H9 (cell line): ENCODE data around the gene EIF5A. TPM values are rescaled to one million over a fixed set of nuclear protein-coding genes. Genes with fewer than 3 reads are reported as not detected.

Experiments used
- DNase-seq: peaks from one replicate; pipeline ENCODE4 v3.0.0-alpha.2; 2017
- H2AFZ ChIP-seq: one replicate; pipeline ENCODE4 v1.6.1; 2013; ENCODE audit warnings: mild to moderate bottlenecking, low read length, control low read depth, moderate library complexity
- H2AK5ac ChIP-seq: 2 replicates; pipeline ENCODE4 v1.6.1; 2013; ENCODE audit warnings: low read length, control low read depth, mixed read lengths; ENCODE audit not compliant: insufficient read length
- H2BK120ac ChIP-seq: one replicate; pipeline ENCODE4 v1.6.1; 2013; ENCODE audit warnings: low read depth, mild to moderate bottlenecking, low read length, control low read depth, inconsistent platforms; ENCODE audit not compliant: poor library complexity, severe bottlenecking
- H2BK12ac ChIP-seq: 2 replicates; pipeline ENCODE4 v1.6.1; 2013; ENCODE audit warnings: low read length, control low read depth, mixed read lengths, low read depth; ENCODE audit not compliant: insufficient read length
- H2BK15ac ChIP-seq: 2 replicates; pipeline ENCODE4 v1.6.1; 2013; ENCODE audit warnings: low read depth, low read length, control low read depth
- H2BK20ac ChIP-seq: one replicate; pipeline ENCODE4 v1.6.1; 2013; ENCODE audit warnings: low read depth, mild to moderate bottlenecking, low read length, control low read depth, inconsistent platforms; ENCODE audit not compliant: poor library complexity, severe bottlenecking
- H2BK5ac ChIP-seq: 2 replicates; pipeline ENCODE4 v1.6.1; 2013; ENCODE audit warnings: low read length, control low read depth, mixed read lengths; ENCODE audit not compliant: insufficient read length
- H3K14ac ChIP-seq: 2 replicates; pipeline ENCODE4 v1.6.1; 2013; ENCODE audit warnings: low read length, control low read depth; ENCODE audit not compliant: insufficient read depth
- H3K18ac ChIP-seq: 2 replicates; pipeline ENCODE4 v1.6.1; 2013; ENCODE audit warnings: low read depth, mild to moderate bottlenecking, mixed read lengths, low read length, control low read depth; ENCODE audit not compliant: insufficient read length
- H3K23ac ChIP-seq: 2 replicates; pipeline ENCODE4 v1.6.1; 2013; ENCODE audit warnings: low read length, control low read depth, mixed read lengths, low read depth; ENCODE audit not compliant: insufficient read length
- H3K23me2 ChIP-seq: 2 replicates; pipeline ENCODE4 v1.6.1; 2013; ENCODE audit warnings: low read depth, mild to moderate bottlenecking, mixed read lengths, low read length, control low read depth; ENCODE audit not compliant: insufficient read length, poor library complexity, severe bottlenecking
- H3K27ac ChIP-seq: 2 replicates; pipeline ENCODE4 v1.5.1; 2013; ENCODE audit warnings: low read length, control low read depth, mixed read lengths, low read depth; ENCODE audit not compliant: insufficient read length
- H3K27me3 ChIP-seq: 2 replicates; pipeline ENCODE4 v1.6.1; 2013; ENCODE audit warnings: low read length, control low read depth, inconsistent platforms; ENCODE audit not compliant: insufficient read depth
- H3K4ac ChIP-seq: 2 replicates; pipeline ENCODE4 v1.6.1; 2013; ENCODE audit warnings: low read depth, mild to moderate bottlenecking, control low read depth, inconsistent platforms, low read length, moderate library complexity
- H3K4me1 ChIP-seq: 2 replicates; pipeline ENCODE4 v1.6.1; 2013; ENCODE audit warnings: low read length, control low read depth, inconsistent platforms; ENCODE audit not compliant: insufficient read depth
- H3K4me2 ChIP-seq: 2 replicates; pipeline ENCODE4 v1.6.1; 2013; ENCODE audit warnings: low read length, control low read depth, mixed read lengths; ENCODE audit not compliant: insufficient read length, insufficient read depth
- H3K56ac ChIP-seq: 2 replicates; pipeline ENCODE4 v1.6.1; 2013; ENCODE audit warnings: low read depth, mild to moderate bottlenecking, mixed read lengths, low read length, control low read depth; ENCODE audit not compliant: insufficient read length
- H3K79me1 ChIP-seq: 2 replicates; pipeline ENCODE4 v1.6.1; 2013; ENCODE audit warnings: low read depth, mild to moderate bottlenecking, moderate library complexity, low read length, control low read depth, inconsistent platforms; ENCODE audit not compliant: insufficient read depth, poor library complexity, severe bottlenecking
- H3K79me2 ChIP-seq: 2 replicates; pipeline ENCODE4 v1.6.1; 2013; ENCODE audit warnings: low read length, control low read depth, inconsistent platforms; ENCODE audit not compliant: insufficient read depth
- H3K9ac ChIP-seq: 2 replicates; pipeline ENCODE4 v1.6.1; 2013; ENCODE audit warnings: low read length, control low read depth, mixed read lengths; ENCODE audit not compliant: insufficient read length; ENCODE audit errors: extremely low read depth
- H3K9me3 ChIP-seq: one replicate; pipeline ENCODE4 v1.6.1; 2013; ENCODE audit warnings: low read depth, low read length, inconsistent platforms; ENCODE audit not compliant: control insufficient read depth
- H3T11ph ChIP-seq: one replicate; pipeline ENCODE4 v1.6.1; 2013; ENCODE audit warnings: mild to moderate bottlenecking, low read length, control low read depth, inconsistent platforms
- H4K20me1 ChIP-seq: one replicate; pipeline ENCODE4 v1.6.1; 2013; ENCODE audit not compliant: control insufficient read depth, insufficient read length, insufficient read depth
- H4K5ac ChIP-seq: 2 replicates; pipeline ENCODE4 v1.6.1; 2013; ENCODE audit warnings: low read depth, mild to moderate bottlenecking, mixed read lengths, low read length, control low read depth; ENCODE audit not compliant: insufficient read length
- H4K8ac ChIP-seq: replicated peaks from 2 replicates; pipeline ENCODE4 v1.6.1; 2013; ENCODE audit warnings: low read length, control low read depth, mixed read lengths, low read depth; ENCODE audit not compliant: insufficient read length
- H4K91ac ChIP-seq: 2 replicates; pipeline ENCODE4 v1.6.1; 2013; ENCODE audit warnings: low read depth, mild to moderate bottlenecking, moderate library complexity, mixed read lengths, low read length, control low read depth; ENCODE audit not compliant: insufficient read length
- H3K27ac Mint-ChIP-seq, 3 experiments: 2 replicates in 2 of 3; 3 replicates in 1 of 3; pipeline ENCODE4 v1.8.0; 2020 to 2021; ENCODE audit warnings: mixed read lengths in 3 of 3, mild to moderate bottlenecking in 1 of 3, moderate library complexity in 1 of 3
- H3K27me3 Mint-ChIP-seq: 2 replicates; pipeline ENCODE4 v1.8.0; 2021; ENCODE audit warnings: low read depth, mild to moderate bottlenecking, moderate library complexity, mixed read lengths
- H3K36me3 Mint-ChIP-seq, 3 experiments: 2 replicates in 2 of 3; 3 replicates in 1 of 3; pipeline ENCODE4 v1.8.0; 2020 to 2021; ENCODE audit warnings: low read depth in 3 of 3, mixed read lengths in 3 of 3; ENCODE audit not compliant: insufficient read depth in 1 of 3
- H3K4me1 Mint-ChIP-seq, 2 experiments: 2 replicates each; pipeline ENCODE4 v1.8.0; 2020; ENCODE audit warnings: mixed read lengths in 2 of 2
- H3K4me3 Mint-ChIP-seq, 2 experiments: 2 replicates in 1 of 2; 3 replicates in 1 of 2; pipeline ENCODE4 v1.8.0; 2020 to 2021; ENCODE audit warnings: mild to moderate bottlenecking in 2 of 2, mixed read lengths in 2 of 2, moderate library complexity in 1 of 2
- H3K9me3 Mint-ChIP-seq, 2 experiments: 2 replicates in 1 of 2; 3 replicates in 1 of 2; pipeline ENCODE4 v1.8.0; 2020; ENCODE audit warnings: mild to moderate bottlenecking in 2 of 2, mixed read lengths in 2 of 2, moderate library complexity in 1 of 2
- CTCF ChIP-seq: fragments of 200-600 bp; sonication (generic); conservative IDR thresholded peaks from 3 replicates; pipeline ENCODE4 v1.8.0; 2021; ENCODE audit warnings: antibody characterized with exemption, mild to moderate bottlenecking
- WGBS: extraction: QIAGEN DNeasy Blood & Tissue Kit; methylation state at CpG from one replicate; pipeline ENCODE4 v1.1.7; 2013; ENCODE audit warnings: missing lambda C conversion rate, low lambda C conversion rate, mixed read lengths; ENCODE audit not compliant: insufficient read length; ENCODE audit errors: extremely low coverage; 5-methylcytosine and 5-hydroxymethylcytosine counted together
- total RNA-seq: library from RNA; stranded (reverse); gene quantifications from 2 replicates; pipeline ENCODE4 v1.2.1, GENCODE V29; 2021

The EIF5A gene
- total RNA-seq, 1 experiment from 2014 or later, result 978 TPM

GRCh38 chr17:7355573-7355972 lies 48.1 kb downstream of the EIF5A start:
- Histone ChIP-seq H3K14ac (no peak overlapping the region), H4K8ac (no peak overlapping the region), H2BK12ac (no peak overlapping the region), H2BK5ac (no peak overlapping the region), H3K79me2 (no peaks in the 10 kb centered on the region; the same call in 1 of the 2 replicates), H2BK15ac (no peak overlapping the region), H3K23ac (no peak overlapping the region), H4K91ac (no peak overlapping the region), H4K20me1 (no peaks in the 10 kb centered on the region), H3K4me2 (no peak overlapping the region), H2BK20ac (no peak overlapping the region), H3K79me1 (no peaks in the 10 kb centered on the region), H2BK120ac (no peak overlapping the region), H3K4ac (no peak overlapping the region), H3T11ph (no peak overlapping the region), H2AK5ac (no peak overlapping the region), H3K4me1 (no peaks in the 10 kb centered on the region), H4K5ac (no peak overlapping the region), H3K27ac (no peak overlapping the region), H2AFZ (no peak overlapping the region), H3K27me3 (no peaks in the 10 kb centered on the region), H3K9ac (no peak overlapping the region), H3K9me3 (no peaks in the 10 kb centered on the region), H3K18ac (no peak overlapping the region), H3K56ac (no peak overlapping the region), H3K23me2 (peaks cover 6% of the 10 kb centered on the region)
- TF ChIP-seq CTCF, result no peak
- no CpG with 5 or more reads among the region's 8 CpGs for WGBS
- H3K27ac Mint-ChIP-seq, result no peak overlapping the region
- DNase-seq, result no peak
- no peaks in the 10 kb centered on the region for H3K9me3 Mint-ChIP-seq
- no peak overlapping the region; a peak in 1 of 5 replicates for H3K4me3 Mint-ChIP-seq
- H3K36me3 Mint-ChIP-seq, result no peaks in the 10 kb centered on the region
- H3K4me1 Mint-ChIP-seq, result peaks cover 17 to 23% of the 10 kb centered on the region in 2 experiments
- H3K27me3 Mint-ChIP-seq, result peaks cover 12% of the 10 kb centered on the region
